ENCODE results near the gene COX6A2.
"Not testable (repeated sequence)": the region's sequence is repeated elsewhere in the genome, so short reads cannot be mapped to it uniquely, and the experiment has no call there.

COX6A2 gene

DNA sequence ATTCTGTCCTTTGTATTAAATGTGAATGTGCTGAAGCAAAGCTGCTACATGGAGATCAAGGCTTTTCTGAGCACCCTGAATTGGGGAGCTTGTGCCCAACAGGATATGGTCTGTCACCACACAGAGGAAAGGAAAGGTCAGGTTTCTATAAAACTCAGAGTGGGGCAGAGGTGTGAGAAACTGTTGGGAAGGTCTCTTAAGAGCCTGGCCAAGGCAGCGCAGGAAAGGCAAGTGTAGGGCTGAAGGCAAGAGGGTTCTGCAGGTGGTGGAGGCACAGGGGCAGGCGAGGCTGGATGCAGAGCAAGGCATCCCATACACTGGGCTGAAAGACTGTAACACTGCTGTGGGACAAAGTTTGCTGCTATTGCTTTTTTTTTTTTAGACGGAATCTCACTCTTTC, 8.1 kb downstream of the COX6A2 start:
- TF ChIP-seq, protein P1, sequence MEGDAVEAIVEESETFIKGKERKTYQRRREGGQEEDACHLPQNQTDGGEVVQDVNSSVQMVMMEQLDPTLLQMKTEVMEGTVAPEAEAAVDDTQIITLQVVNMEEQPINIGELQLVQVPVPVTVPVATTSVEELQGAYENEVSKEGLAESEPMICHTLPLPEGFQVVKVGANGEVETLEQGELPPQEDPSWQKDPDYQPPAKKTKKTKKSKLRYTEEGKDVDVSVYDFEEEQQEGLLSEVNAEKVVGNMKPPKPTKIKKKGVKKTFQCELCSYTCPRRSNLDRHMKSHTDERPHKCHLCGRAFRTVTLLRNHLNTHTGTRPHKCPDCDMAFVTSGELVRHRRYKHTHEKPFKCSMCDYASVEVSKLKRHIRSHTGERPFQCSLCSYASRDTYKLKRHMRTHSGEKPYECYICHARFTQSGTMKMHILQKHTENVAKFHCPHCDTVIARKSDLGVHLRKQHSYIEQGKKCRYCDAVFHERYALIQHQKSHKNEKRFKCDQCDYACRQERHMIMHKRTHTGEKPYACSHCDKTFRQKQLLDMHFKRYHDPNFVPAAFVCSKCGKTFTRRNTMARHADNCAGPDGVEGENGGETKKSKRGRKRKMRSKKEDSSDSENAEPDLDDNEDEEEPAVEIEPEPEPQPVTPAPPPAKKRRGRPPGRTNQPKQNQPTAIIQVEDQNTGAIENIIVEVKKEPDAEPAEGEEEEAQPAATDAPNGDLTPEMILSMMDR (IDR thresholded peaks at IDR 0.05; ENCODE audit: extremely low read depth, missing control alignments), result no peak
- no peak for DNase-seq (ENCODE audit: low spot score)

DNA sequence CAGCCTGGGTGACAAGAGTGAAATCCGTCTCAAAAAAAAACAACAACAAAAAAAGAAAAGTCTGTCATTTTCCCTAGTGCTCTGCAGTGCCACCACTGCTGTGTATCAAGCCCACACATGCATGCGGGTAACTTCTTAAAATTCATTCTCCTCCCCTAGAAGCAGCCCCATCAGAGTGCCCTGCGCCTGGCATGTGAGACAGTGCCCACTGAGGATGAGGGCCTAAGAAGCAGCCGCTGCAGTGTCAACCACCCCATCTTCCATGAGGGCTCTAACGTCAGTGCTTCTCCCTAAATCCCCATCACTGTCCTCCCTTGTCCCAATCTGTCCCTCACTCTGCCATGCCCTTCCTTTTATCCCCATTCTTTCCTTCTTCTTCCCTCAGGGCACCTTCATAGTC, 10.2 kb downstream of the COX6A2 start:
- TF ChIP-seq, protein P1 (IDR thresholded peaks at IDR 0.05; ENCODE audit: extremely low read depth, missing control alignments), result no peak
- DNase-seq (ENCODE audit: low spot score), result no peak

DNA sequence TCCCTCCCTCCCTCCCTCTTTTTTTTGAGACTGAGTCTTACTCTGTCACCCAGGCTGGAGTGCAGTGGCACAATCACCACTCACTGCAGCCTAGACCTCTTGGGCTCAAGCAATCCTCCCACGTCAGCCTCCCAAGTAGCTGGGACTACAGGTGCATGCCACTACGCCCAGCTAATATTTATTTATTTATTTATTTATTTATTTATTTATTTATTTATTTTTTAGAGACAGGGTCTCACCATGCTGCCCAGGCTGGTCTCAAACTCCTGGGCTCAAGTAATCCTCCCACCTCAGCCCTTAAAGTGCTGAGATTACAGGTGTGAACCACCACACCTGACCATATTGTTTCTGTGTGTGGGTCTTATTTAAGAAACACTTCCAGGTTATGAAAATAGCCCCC, 11.1 kb downstream of the COX6A2 start:
- DNase-seq (ENCODE audit: low spot score), result not testable (repeated sequence)

DNA sequence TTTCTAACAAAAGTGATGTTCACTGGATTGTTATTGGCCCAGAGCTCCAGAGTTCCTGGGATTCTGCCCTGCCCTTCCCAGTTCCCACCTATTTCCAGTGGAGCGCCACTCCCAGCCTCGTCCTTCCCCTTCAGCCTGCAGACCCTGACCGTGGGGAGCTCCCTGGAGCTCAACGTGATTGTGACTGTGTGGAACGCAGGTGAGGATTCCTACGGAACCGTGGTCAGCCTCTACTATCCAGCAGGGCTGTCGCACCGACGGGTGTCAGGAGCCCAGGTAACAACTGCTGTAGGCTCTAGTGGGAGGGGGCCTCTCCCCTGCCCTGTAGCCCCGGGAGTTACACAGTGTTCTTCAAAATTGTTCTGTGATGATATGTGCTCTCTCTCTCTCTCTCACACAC, 11.8 kb downstream of the COX6A2 start:
- DNase-seq (ENCODE audit: low spot score), result no peak
- TF ChIP-seq, protein P1 (IDR thresholded peaks at IDR 0.05; ENCODE audit: extremely low read depth, missing control alignments), result no peak

DNA sequence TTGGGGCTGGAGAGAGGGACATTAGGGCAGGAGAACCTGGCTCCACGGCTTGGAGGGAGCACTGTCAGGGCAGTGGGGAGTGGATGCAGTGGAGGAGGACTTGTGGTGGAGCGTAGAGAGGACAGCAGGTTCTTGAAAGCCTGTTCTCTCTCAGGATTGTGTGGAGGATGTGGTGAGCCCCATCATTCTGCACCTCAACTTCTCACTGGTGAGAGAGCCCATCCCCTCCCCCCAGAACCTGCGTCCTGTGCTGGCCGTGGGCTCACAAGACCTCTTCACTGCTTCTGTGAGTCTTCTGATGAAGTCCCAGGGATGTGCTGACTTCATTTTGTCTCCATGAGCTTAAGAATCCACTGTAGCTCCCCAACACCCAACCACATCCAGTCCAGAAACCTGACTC, 13.5 kb downstream of the COX6A2 start:
- TF ChIP-seq, protein P1 (IDR thresholded peaks at IDR 0.05; ENCODE audit: extremely low read depth, missing control alignments), result no peak
- DNase-seq (ENCODE audit: low spot score), result no peak

DNA sequence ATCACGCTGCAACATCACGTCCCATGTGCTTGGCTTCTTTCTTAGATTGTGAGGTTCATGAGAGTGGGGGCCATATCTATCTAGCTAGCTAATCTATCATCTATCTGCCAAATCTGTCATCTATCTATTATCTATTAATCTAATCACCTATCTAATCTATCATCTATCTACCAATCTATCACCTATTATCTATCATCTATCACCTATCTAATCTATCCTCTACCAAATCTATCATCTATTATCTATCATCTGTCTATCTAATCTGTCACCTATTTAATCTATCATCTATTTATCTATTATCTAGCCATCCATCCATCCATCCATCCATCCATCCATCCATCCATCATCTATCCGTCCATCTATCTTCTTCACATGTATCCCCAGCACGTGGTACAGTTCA, 14.2 kb downstream of the COX6A2 start:
- TF ChIP-seq, protein P1 (IDR thresholded peaks at IDR 0.05; ENCODE audit: extremely low read depth, missing control alignments), result no peak
- DNase-seq (ENCODE audit: low spot score), result no peak

DNA sequence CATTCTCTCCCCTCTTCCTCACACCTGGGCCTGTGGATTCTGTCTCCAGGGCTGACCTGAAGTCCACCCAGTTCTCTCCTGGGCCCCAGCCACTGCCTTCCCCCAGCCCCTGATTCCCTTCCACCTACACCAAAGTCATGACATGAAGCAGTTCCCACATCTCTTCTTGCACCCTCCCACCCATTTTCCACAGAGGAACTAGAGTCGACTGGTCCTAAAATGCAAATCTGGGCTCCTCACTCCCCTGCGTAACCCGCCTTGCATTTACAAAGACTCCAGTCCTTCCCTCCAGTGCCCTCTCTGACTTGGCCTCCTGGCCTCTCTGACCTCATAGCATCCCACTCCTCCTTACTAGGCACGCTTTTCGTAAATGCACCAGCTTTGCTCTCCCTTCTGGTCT, 14.8 kb downstream of the COX6A2 start:
- TF ChIP-seq, protein P1 (IDR thresholded peaks at IDR 0.05; ENCODE audit: extremely low read depth, missing control alignments), result no peak
- no peak for DNase-seq (ENCODE audit: low spot score)

DNA sequence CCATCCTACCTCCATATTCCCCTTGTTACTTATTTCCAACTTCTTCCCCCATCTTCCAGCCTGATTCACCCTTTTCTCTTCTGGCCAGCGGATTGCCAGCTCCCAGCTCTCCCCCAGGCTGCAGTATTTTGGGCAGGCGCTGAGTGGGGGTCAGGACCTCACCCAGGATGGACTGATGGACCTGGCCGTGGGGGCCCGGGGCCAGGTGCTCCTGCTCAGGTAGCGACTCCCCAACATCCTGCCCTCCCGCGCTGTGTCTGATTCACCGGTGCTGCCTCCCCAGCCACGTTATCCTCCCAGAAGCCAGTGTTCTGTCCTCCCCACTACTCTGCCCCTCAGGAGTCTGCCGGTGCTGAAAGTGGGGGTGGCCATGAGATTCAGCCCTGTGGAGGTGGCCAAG, 15.4 kb downstream of the COX6A2 start:
- TF ChIP-seq, protein P1 (IDR thresholded peaks at IDR 0.05; ENCODE audit: extremely low read depth, missing control alignments), result no peak
- no peak for DNase-seq (ENCODE audit: low spot score)
